Smooth muscle cell (in vitro differentiated cells): Measurements from ENCODE around the gene XRCC3. TPM values are rescaled to one million over a fixed set of nuclear protein-coding genes. Genes with fewer than 3 reads are reported as not detected.

Experiments
- DNase-seq: peaks from one replicate; lab custom pipeline; 2025; ENCODE audit not compliant: unreplicated experiment; lab: John Stamatoyannopoulos, UW
- H2AFZ ChIP-seq: fragments of 200-600 bp; sonication (generic); 2 replicates; pipeline ENCODE4 v1.6.0; 2016; ENCODE audit warnings: antibody characterized with exemption, low read depth, mild to moderate bottlenecking
- H3F3A ChIP-seq: fragments of 200-600 bp; sonication (generic); 2 replicates; pipeline ENCODE4 v1.6.0; 2017; ENCODE audit warnings: antibody characterized with exemption, low read depth
- H3K27ac ChIP-seq: fragments of 200-600 bp; sonication (generic); 2 replicates; pipeline ENCODE4 v1.5.1; 2016; ENCODE audit warnings: low read depth, mild to moderate bottlenecking
- H3K27me3 ChIP-seq: fragments of 200-600 bp; sonication (generic); 2 replicates; pipeline ENCODE4 v1.6.1; 2016; ENCODE audit warnings: low read depth, mild to moderate bottlenecking
- H3K36me3 ChIP-seq: fragments of 200-600 bp; sonication (generic); 2 replicates; pipeline ENCODE4 v1.5.1; 2016; ENCODE audit warnings: low read depth
- H3K4me1 ChIP-seq: fragments of 200-600 bp; sonication (generic); 2 replicates; pipeline ENCODE4 v1.5.1; 2016; ENCODE audit warnings: low read depth
- H3K4me2 ChIP-seq: fragments of 200-600 bp; sonication (generic); 2 replicates; pipeline ENCODE4 v1.6.0; 2016; ENCODE audit warnings: mild to moderate bottlenecking
- H3K4me3 ChIP-seq: fragments of 200-600 bp; sonication (generic); 2 replicates; pipeline ENCODE4 v1.5.1; 2016; ENCODE audit warnings: mild to moderate bottlenecking
- H3K79me2 ChIP-seq: fragments of 200-600 bp; sonication (generic); 2 replicates; pipeline ENCODE4 v1.6.0; 2016; ENCODE audit warnings: low read depth, mild to moderate bottlenecking
- H3K9ac ChIP-seq: fragments of 200-600 bp; sonication (generic); 2 replicates; pipeline ENCODE4 v1.6.0; 2016; ENCODE audit warnings: low read depth
- H3K9me3 ChIP-seq: fragments of 200-600 bp; sonication (generic); replicated peaks from 2 replicates; pipeline ENCODE4 v1.5.1; 2016; ENCODE audit warnings: low read depth
- H4K20me1 ChIP-seq: fragments of 200-600 bp; sonication (generic); 2 replicates; pipeline ENCODE4 v1.6.0; 2016; ENCODE audit warnings: low read depth
- WGBS: methylation state at CpG from one replicate; pipeline ENCODE4 v1.1.7; 2016; ENCODE audit warnings: low lambda C conversion rate; 5-methylcytosine and 5-hydroxymethylcytosine counted together
- polyA plus RNA-seq: library from polyadenylated mRNA; unstranded; fragments of >200 nt; fragmentation: Nextera tagmentation; extraction: Ambion mirVana; gene quantifications from 2 replicates; pipeline ENCODE4 v1.2.1, GENCODE V29; 2016
- total RNA-seq: library from RNA; depleted of rRNA; stranded (reverse); fragments of >200 nt; gene quantifications from 2 replicates; pipeline ENCODE4 v1.2.3, GENCODE V29; 2014
- TF ChIP-seq, protein P1 (sequence below): fragments of 200-600 bp; sonication (generic); IDR thresholded peaks from 2 replicates; pipeline ENCODE4 v1.5.1; 2017; ENCODE audit warnings: borderline replicate concordance, mild to moderate bottlenecking, antibody characterized with exemption; ENCODE audit not compliant: insufficient read depth, poor library complexity, severe bottlenecking

Gene XRCC3
- total and polyA plus RNA-seq, 2 experiments from 2014 or later = 8.3 to 10.5 TPM

DNA sequence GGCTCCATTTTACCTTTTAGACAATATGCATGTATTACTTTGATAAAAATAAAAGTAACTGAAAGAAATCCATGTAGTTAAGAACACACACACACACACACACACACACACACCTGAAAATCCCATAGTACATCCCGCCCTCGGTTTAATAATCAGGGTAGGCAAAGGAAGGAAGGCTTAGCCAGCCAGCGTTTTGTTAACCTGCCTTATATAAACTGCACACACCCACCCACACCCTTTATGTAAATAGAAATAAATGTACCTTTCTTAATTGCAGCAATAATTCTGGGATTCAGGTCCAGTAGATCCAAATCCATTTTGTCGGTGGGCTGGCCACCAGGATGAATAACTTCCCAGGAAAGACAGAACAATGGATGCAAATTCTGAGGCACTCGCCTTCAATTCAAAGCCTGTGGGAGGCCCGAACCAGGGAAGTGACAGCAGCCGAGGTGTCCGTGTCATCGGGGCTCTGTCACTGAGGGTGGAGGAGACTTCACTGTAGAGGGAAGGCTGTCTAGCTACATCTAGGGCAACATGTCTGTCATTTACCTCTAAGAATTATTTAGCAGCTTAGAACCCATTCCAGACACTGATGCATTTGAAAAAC is 4.4 kb downstream of the XRCC3 start:
- Histone ChIP-seq H3K79me2 (no peaks in the 10 kb centered on the region), H3K9me3 (no peaks in the 10 kb centered on the region), H3K4me3 (no peak overlapping the region), H2AFZ (no peak overlapping the region), H4K20me1 (peaks cover 20% of the 10 kb centered on the region), H3K4me1 (peaks cover 6% of the 10 kb centered on the region), H3K9ac (no peak overlapping the region), H3K36me3 (no peaks in the 10 kb centered on the region), H3K27me3 (no peaks in the 10 kb centered on the region), H3K4me2 (no peak overlapping the region), H3K27ac (no peak overlapping the region), H3F3A (peaks cover 7% of the 10 kb centered on the region)
- DNase-seq = no peak
- WGBS = 90% methylated on average over 9 of the region's 9 CpGs
- TF ChIP-seq, protein P1, sequence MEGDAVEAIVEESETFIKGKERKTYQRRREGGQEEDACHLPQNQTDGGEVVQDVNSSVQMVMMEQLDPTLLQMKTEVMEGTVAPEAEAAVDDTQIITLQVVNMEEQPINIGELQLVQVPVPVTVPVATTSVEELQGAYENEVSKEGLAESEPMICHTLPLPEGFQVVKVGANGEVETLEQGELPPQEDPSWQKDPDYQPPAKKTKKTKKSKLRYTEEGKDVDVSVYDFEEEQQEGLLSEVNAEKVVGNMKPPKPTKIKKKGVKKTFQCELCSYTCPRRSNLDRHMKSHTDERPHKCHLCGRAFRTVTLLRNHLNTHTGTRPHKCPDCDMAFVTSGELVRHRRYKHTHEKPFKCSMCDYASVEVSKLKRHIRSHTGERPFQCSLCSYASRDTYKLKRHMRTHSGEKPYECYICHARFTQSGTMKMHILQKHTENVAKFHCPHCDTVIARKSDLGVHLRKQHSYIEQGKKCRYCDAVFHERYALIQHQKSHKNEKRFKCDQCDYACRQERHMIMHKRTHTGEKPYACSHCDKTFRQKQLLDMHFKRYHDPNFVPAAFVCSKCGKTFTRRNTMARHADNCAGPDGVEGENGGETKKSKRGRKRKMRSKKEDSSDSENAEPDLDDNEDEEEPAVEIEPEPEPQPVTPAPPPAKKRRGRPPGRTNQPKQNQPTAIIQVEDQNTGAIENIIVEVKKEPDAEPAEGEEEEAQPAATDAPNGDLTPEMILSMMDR = no peak

DNA sequence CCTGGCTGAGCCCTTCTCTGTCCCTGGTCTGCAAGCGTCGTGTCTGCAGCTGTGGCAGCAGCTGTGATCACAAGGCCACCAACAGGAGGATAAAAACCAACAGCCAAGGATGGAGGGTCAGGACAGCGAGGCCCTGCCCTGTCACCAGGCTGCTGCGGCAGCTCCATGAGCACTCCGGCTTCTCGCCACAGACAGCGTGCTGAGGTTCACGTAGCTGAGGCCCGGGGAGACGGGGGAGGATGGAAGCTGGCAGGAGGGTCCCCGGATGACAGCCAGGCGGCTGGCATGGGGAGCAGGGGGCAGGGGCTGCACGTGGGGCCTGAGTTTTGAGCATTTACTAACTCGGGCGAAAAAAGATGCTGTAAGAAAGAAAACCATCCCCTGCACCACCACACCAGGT is 5.4 kb downstream of the XRCC3 start:
- DNase-seq = no peak
- Histone ChIP-seq H4K20me1 (peaks cover 20% of the 10 kb centered on the region), H3K79me2 (no peaks in the 10 kb centered on the region), H3K9me3 (no peaks in the 10 kb centered on the region), H3K36me3 (no peaks in the 10 kb centered on the region), H3K4me1 (peaks cover 4% of the 10 kb centered on the region), H3K4me3 (no peak overlapping the region), H3K27me3 (no peaks in the 10 kb centered on the region), H3K27ac (no peak overlapping the region), H2AFZ (no peak overlapping the region), H3K4me2 (no peak overlapping the region), H3K9ac (no peak overlapping the region), H3F3A (peaks cover 7% of the 10 kb centered on the region)
- 96% methylated on average over 15 of the region's 15 CpGs for WGBS
- TF ChIP-seq, protein P1 = no peak

DNA sequence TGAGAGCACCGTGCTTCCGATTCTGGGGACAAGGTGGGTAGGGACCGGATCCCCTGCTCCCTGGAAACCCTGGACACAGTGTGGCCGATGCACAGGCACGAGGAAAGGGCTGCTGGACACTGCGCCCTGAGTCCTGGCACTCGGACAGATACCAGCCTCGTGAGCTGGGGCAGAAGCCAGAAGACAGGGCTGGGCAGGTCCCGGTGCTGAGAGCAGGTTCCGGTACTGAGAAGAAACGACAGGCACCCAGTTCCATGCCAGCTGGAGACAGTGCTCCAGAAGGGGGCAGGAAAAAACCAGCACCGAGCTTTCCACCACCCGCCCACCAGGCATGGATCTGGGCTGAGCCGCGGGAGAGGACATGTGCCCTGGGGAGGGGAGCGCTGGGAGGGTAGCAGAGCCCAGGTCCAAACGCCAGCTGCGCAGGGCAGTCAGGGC is 6.5 kb downstream of the XRCC3 start:
- Histone ChIP-seq H3F3A (peaks cover 3% of the 10 kb centered on the region), H3K79me2 (no peaks in the 10 kb centered on the region), H4K20me1 (peaks cover 16% of the 10 kb centered on the region), H3K9ac (no peak overlapping the region), H2AFZ (no peak overlapping the region), H3K4me2 (no peak overlapping the region), H3K4me3 (no peak overlapping the region), H3K4me1 (no peaks in the 10 kb centered on the region), H3K27me3 (no peaks in the 10 kb centered on the region), H3K9me3 (no peaks in the 10 kb centered on the region), H3K36me3 (no peaks in the 10 kb centered on the region), H3K27ac (no peak overlapping the region)
- TF ChIP-seq, protein P1 = no peak
- WGBS = 97% methylated on average over 18 of the region's 18 CpGs
- no peak for DNase-seq
